ENCODE measurements around the gene RPL11. TPM values are rescaled to one million over a fixed set of nuclear protein-coding genes. Genes with fewer than 3 reads are reported as not detected.

The RPL11 gene
- total and polyA plus RNA-seq, 10 of the 15 experiments (the other 5 are each of a cell fraction or from before 2014, with no cell fraction given), result 968 to 4,611 (median 2,521) TPM

DNA sequence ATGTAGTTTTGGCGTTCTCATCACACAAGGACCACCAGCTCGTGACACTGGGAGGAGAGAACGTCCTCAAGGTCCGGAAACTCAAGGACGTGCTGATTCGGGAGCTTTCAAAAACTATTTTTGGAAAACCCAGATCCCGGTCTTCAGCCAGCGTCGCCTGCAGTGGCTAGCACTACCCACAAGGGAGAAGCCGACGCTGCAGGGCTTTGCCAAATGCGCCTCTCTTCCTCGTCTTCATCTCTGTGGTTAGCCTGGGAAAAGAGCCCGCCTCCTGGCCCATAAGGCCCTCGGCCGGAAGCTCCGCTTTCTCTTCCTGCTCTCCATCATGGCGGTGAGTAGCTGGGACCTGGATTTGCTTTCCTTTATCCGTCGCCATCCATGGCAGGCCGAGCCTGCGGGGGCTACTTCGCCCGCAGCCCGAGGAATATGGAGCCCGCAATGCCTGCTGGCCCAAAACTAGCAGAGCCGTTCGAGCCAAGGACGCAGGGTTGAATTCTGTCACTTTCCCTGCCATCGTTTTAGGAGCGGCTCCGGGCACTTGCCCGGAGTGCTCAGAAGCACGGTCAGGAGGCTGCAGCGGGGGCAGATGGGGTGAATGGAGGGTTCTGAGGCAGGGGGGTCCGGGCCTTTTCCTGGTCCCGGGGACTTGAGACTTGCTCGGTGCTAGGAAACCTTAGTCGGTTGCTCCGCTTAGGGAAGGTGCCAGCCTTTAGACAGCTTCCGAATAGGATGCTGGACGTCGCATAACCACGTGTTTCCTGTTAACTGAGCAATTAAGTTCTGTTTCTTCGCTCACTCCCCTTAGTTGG lies at the start of gene RPL11 (continued):
- TF ChIP-seq POLR2AphosphoS2 (IDR thresholded peaks at IDR 0.05; ENCODE audit: low read depth, low read length), result peak; percentile 97
- no peak for TF ChIP-seq STAT3 (IDR thresholded peaks at IDR 0.05; ENCODE audit: low read depth, low read length)
- TF ChIP-seq EED (IDR thresholded peaks at IDR 0.05; ENCODE audit: low read depth), result peak; percentile 34; the same call in 1 of the 2 replicates
- TF ChIP-seq SRF (IDR thresholded peaks at IDR 0.05; ENCODE audit: low read depth in 2 of 2, low read length in 2 of 2), result 0 out of 4 replicates have a peak, but pooled peaks of 1 of the 2 experiments have one; percentile 15
- peak; percentile 78 for TF ChIP-seq FOXM1 (IDR thresholded peaks at IDR 0.05; ENCODE audit: low read depth, low read length)
- no peak for TF ChIP-seq ZNF24 (IDR thresholded peaks at IDR 0.05)
- TF ChIP-seq MXI1 (IDR thresholded peaks at IDR 0.05; ENCODE audit: low read depth, low read length), result peak; percentile 87
- TF ChIP-seq POLR2A (IDR thresholded peaks at IDR 0.05; ENCODE audit: low read depth, low read length), result peak; percentile 98
- no peak for TF ChIP-seq MTA2 (IDR thresholded peaks at IDR 0.05; ENCODE audit: low read depth)
- TF ChIP-seq POLR2AphosphoS5 (IDR thresholded peaks at IDR 0.05; ENCODE audit: low read length), result peak; percentile 100
- TF ChIP-seq MYB (IDR thresholded peaks at IDR 0.05; ENCODE audit: borderline replicate concordance, low read depth, low read length), result no peak
- peak; percentile 20; the same call in 1 of the 2 replicates for TF ChIP-seq TCF3 (IDR thresholded peaks at IDR 0.05; ENCODE audit: borderline replicate concordance, insufficient read depth, low read depth, low read length)
- TF ChIP-seq RAD21 (IDR thresholded peaks at IDR 0.05; ENCODE audit: insufficient read depth, low read depth, low read length), result peak; percentile 56
- TF ChIP-seq ATF3 (IDR thresholded peaks at IDR 0.05; ENCODE audit: borderline replicate concordance, extremely low read depth, low read depth, low read length), result no peak
- TF ChIP-seq SREBF1 (IDR thresholded peaks at IDR 0.05; ENCODE audit: low read length), result no peak
- no peak for TF ChIP-seq ZBTB4 (CRISPR knock-in tag; IDR thresholded peaks at IDR 0.05)
- TF ChIP-seq, protein P1, sequence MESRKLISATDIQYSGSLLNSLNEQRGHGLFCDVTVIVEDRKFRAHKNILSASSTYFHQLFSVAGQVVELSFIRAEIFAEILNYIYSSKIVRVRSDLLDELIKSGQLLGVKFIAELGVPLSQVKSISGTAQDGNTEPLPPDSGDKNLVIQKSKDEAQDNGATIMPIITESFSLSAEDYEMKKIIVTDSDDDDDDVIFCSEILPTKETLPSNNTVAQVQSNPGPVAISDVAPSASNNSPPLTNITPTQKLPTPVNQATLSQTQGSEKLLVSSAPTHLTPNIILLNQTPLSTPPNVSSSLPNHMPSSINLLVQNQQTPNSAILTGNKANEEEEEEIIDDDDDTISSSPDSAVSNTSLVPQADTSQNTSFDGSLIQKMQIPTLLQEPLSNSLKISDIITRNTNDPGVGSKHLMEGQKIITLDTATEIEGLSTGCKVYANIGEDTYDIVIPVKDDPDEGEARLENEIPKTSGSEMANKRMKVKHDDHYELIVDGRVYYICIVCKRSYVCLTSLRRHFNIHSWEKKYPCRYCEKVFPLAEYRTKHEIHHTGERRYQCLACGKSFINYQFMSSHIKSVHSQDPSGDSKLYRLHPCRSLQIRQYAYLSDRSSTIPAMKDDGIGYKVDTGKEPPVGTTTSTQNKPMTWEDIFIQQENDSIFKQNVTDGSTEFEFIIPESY (IDR thresholded peaks at IDR 0.05), result no peak
- no peak for TF ChIP-seq NFIC (IDR thresholded peaks at IDR 0.05; ENCODE audit: low read depth, low read length)
- TF ChIP-seq ASH2L (IDR thresholded peaks at IDR 0.05; ENCODE audit: borderline replicate concordance, low read depth), result 0 out of 2 replicates have a peak, but pooled peaks have one; percentile 47
- TF ChIP-seq, protein P2, sequence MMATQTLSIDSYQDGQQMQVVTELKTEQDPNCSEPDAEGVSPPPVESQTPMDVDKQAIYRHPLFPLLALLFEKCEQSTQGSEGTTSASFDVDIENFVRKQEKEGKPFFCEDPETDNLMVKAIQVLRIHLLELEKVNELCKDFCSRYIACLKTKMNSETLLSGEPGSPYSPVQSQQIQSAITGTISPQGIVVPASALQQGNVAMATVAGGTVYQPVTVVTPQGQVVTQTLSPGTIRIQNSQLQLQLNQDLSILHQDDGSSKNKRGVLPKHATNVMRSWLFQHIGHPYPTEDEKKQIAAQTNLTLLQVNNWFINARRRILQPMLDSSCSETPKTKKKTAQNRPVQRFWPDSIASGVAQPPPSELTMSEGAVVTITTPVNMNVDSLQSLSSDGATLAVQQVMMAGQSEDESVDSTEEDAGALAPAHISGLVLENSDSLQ (IDR thresholded peaks at IDR 0.05), result no peak

All from GM12878 (cell line).